Panc1 (cell line): Measurements from ENCODE around the gene UBN2.

Source experiments
- CTCF ChIP-seq: fragments of 450-650 bp; IDR thresholded peaks from 2 replicates; pipeline ENCODE4 v1.5.1; 2017; ENCODE audit warnings: mild to moderate bottlenecking
- POLR2AphosphoS5 ChIP-seq: IDR thresholded peaks from 2 replicates; pipeline ENCODE4 v1.6.1; 2012; ENCODE audit warnings: mild to moderate bottlenecking, low read depth, low read length, moderate library complexity
- SIN3A ChIP-seq: IDR thresholded peaks from 2 replicates; pipeline ENCODE4 v1.6.1; 2012; ENCODE audit warnings: low read depth, mild to moderate bottlenecking, low read length, moderate library complexity, borderline replicate concordance; ENCODE audit not compliant: insufficient read depth
- TCF7L2 ChIP-seq: IDR thresholded peaks from 2 replicates; pipeline ENCODE4 v1.6.1; 2011; ENCODE audit warnings: mild to moderate bottlenecking, low read depth, low read length, inconsistent platforms

- TF ChIP-seq CTCF (no peak), TCF7L2 (no peak), POLR2AphosphoS5 (no peak), SIN3A (no peak)
Measured at GRCh38 chr7:139205843-139206242, 25.2 kb upstream of the UBN2 start.
